ENCODE data around the gene POLR1D. TPM values are rescaled to one million over a fixed set of nuclear protein-coding genes. Genes with fewer than 3 reads are reported as not detected.

Gene POLR1D
- polyA plus RNA-seq, 1 donor (not counting 4 experiments of a cell fraction or from before 2014, with no cell fraction given) = 235 TPM

DNA sequence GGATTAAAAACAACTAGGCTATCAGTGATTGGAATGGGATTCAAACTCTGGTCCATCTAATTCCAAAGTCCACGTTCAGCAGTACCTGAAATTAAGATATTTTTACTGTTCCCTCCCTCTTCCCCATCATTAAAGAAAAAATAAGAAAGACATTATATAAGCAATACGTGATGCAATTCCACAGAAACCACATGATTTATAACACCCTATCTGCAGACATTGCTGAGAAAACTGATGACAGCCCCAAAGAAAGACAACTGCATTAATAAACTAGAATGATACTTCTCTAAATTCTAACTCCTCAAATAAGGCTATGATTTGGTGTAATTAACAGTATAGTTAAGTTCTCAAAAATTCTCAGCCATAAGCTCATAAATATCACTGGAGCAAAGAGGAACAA, 20.5 kb upstream of the POLR1D start:
- H3K4me3 ChIP-seq (ENCODE audit: control insufficient read depth in 2 of 3, extremely low read depth in 1 of 3, insufficient read depth in 2 of 3, low read depth in 1 of 3, low read length in 3 of 3) = no peak overlapping the region
- TF ChIP-seq EZH2 (IDR thresholded peaks at IDR 0.05; ENCODE audit: low read length) = no peak
- TF ChIP-seq, protein P1, sequence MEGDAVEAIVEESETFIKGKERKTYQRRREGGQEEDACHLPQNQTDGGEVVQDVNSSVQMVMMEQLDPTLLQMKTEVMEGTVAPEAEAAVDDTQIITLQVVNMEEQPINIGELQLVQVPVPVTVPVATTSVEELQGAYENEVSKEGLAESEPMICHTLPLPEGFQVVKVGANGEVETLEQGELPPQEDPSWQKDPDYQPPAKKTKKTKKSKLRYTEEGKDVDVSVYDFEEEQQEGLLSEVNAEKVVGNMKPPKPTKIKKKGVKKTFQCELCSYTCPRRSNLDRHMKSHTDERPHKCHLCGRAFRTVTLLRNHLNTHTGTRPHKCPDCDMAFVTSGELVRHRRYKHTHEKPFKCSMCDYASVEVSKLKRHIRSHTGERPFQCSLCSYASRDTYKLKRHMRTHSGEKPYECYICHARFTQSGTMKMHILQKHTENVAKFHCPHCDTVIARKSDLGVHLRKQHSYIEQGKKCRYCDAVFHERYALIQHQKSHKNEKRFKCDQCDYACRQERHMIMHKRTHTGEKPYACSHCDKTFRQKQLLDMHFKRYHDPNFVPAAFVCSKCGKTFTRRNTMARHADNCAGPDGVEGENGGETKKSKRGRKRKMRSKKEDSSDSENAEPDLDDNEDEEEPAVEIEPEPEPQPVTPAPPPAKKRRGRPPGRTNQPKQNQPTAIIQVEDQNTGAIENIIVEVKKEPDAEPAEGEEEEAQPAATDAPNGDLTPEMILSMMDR (optimal IDR thresholded peaks at IDR 0.05 in 1 of 3, IDR thresholded peaks at IDR 0.05 in 1 of 3, conservative IDR thresholded peaks at IDR 0.05 in 1 of 3; ENCODE audit: extremely low read depth in 1 of 3, insufficient read depth in 2 of 3, low read length in 3 of 3) = no peak
- H3K79me2 ChIP-seq (ENCODE audit: control insufficient read depth, insufficient read depth, low read length) = peaks cover 91% of the 10 kb centered on the region
- no peaks in the 10 kb centered on the region for H3K27me3 ChIP-seq (ENCODE audit: control insufficient read depth, extremely low read depth, insufficient read depth, low read length)
- peaks cover 18% of the 10 kb centered on the region for H3K4me1 ChIP-seq (ENCODE audit: control insufficient read depth, extremely low read depth, insufficient read depth, low read length)
- dilution Hi-C loops (cut with MboI; ENCODE audit: extremely low pct_ligation_motif_present, low sequenced_read_pairs) = no loop called here
- no peaks in the 10 kb centered on the region for H3K36me3 ChIP-seq (ENCODE audit: control insufficient read depth in 2 of 2, extremely low read depth in 1 of 2, insufficient read depth in 2 of 2, low read length in 2 of 2)
- H2AFZ ChIP-seq (ENCODE audit: control insufficient read depth, low read length) = no peak overlapping the region
- H3K27ac ChIP-seq (ENCODE audit: control insufficient read depth, insufficient read depth, low read length) = no peak overlapping the region
- DNase-seq (ENCODE audit: low read depth, low spot score) (no peak), FAIRE-seq (no peak)
- H3K9ac ChIP-seq (ENCODE audit: control insufficient read depth, extremely low read depth, insufficient read depth, low read length) = no peak overlapping the region
- peaks cover 2% of the 10 kb centered on the region for H4K20me1 ChIP-seq (ENCODE audit: control insufficient read depth, extremely low read depth, insufficient read depth, low read length)
- no peaks in the 10 kb centered on the region for H3K9me3 ChIP-seq (ENCODE audit: control insufficient read depth, low read depth, low read length)
- H3K4me2 ChIP-seq (ENCODE audit: control insufficient read depth, extremely low read depth, insufficient read depth, low read depth, low read length) = no peak overlapping the region
- no peaks in the 10 kb centered on the region for H3K9me1 ChIP-seq (ENCODE audit: control insufficient read depth, extremely low read depth, insufficient read depth, low read length)

DNA sequence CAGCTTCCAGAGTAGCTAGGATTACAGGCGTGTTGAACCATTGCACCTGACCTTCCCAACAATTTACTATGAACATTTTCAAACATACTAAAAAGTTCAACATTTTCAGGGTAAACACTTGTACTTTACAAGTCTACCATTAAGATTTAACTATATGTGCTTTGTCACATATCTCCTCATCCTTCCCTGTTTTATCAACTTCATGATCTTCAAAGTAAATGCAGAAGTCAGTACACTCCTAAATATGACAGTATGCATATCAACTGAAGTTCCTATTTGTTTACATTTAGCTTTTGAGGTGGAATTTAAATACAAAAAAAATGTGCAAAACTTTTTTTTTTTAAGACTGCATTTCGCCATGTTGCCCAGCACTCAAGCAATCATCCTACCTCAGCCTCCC, 19.9 kb upstream of the POLR1D start:
- no peak overlapping the region for H3K9ac ChIP-seq (ENCODE audit: control insufficient read depth, extremely low read depth, insufficient read depth, low read length)
- H3K36me3 ChIP-seq (ENCODE audit: control insufficient read depth in 2 of 2, extremely low read depth in 1 of 2, insufficient read depth in 2 of 2, low read length in 2 of 2) = no peaks in the 10 kb centered on the region
- H3K27me3 ChIP-seq (ENCODE audit: control insufficient read depth, extremely low read depth, insufficient read depth, low read length) = no peaks in the 10 kb centered on the region
- no peaks in the 10 kb centered on the region for H3K9me3 ChIP-seq (ENCODE audit: control insufficient read depth, low read depth, low read length)
- FAIRE-seq (no peak), DNase-seq (ENCODE audit: low read depth, low spot score) (no peak)
- dilution Hi-C loops (cut with MboI; ENCODE audit: extremely low pct_ligation_motif_present, low sequenced_read_pairs) = no loop called here
- H3K9me1 ChIP-seq (ENCODE audit: control insufficient read depth, extremely low read depth, insufficient read depth, low read length) = no peaks in the 10 kb centered on the region
- peaks cover 2% of the 10 kb centered on the region for H4K20me1 ChIP-seq (ENCODE audit: control insufficient read depth, extremely low read depth, insufficient read depth, low read length)
- H2AFZ ChIP-seq (ENCODE audit: control insufficient read depth, low read length) = no peak overlapping the region
- no peak overlapping the region for H3K4me2 ChIP-seq (ENCODE audit: control insufficient read depth, extremely low read depth, insufficient read depth, low read depth, low read length)
- H3K4me1 ChIP-seq (ENCODE audit: control insufficient read depth, extremely low read depth, insufficient read depth, low read length) = peaks cover 18% of the 10 kb centered on the region
- no peak overlapping the region for H3K27ac ChIP-seq (ENCODE audit: control insufficient read depth, insufficient read depth, low read length)
- TF ChIP-seq, protein P1 (optimal IDR thresholded peaks at IDR 0.05 in 1 of 3, IDR thresholded peaks at IDR 0.05 in 1 of 3, conservative IDR thresholded peaks at IDR 0.05 in 1 of 3; ENCODE audit: extremely low read depth in 1 of 3, insufficient read depth in 2 of 3, low read length in 3 of 3) = no peak
- no peak for TF ChIP-seq EZH2 (IDR thresholded peaks at IDR 0.05; ENCODE audit: low read length)
- no peak overlapping the region for H3K4me3 ChIP-seq (ENCODE audit: control insufficient read depth in 2 of 3, extremely low read depth in 1 of 3, insufficient read depth in 2 of 3, low read depth in 1 of 3, low read length in 3 of 3)
- H3K79me2 ChIP-seq (ENCODE audit: control insufficient read depth, insufficient read depth, low read length) = peaks cover 91% of the 10 kb centered on the region
